ENCODE measurements around the gene RBMS1.

GRCh38 chr2:160226367-160226766 is 267.2 kb downstream of the RBMS1 start:
- TF ChIP-seq CTCF (conservative IDR thresholded peaks at IDR 0.05; ENCODE audit: low read depth, low read length) (no peak), EZH2phosphoT487 (IDR thresholded peaks at IDR 0.05; ENCODE audit: borderline replicate concordance, low read length) (no peak)
